HG03097 (cell line): Measurements from ENCODE around the gene PSMD5.

Experiments
- ATAC-seq: cut with Tn5 transposase; IDR thresholded peaks from one replicate; pipeline ENCODE4 v1.9.1; 2021; ENCODE audit not compliant: unreplicated experiment, low FRiP score

The PSMD5 gene

GRCh38 chr9:120857481-120857880 is 14.8 kb upstream of the PSMD5 start:
- no peak for ATAC-seq

- no peak for ATAC-seq
Observed at GRCh38 chr9:120856700-120857099, 14.0 kb upstream of the PSMD5 start.

- ATAC-seq: no peak
Observed at GRCh38 chr9:120855827-120856670, 13.3 kb upstream of the PSMD5 start.

GRCh38 chr9:120854596-120855327 is 12.0 kb upstream of the PSMD5 start:
- ATAC-seq: no peak

- no peak for ATAC-seq
Observed at GRCh38 chr9:120853198-120853597, 10.5 kb upstream of the PSMD5 start.

GRCh38 chr9:120852240-120853010 is 9.7 kb upstream of the PSMD5 start:
- no peak for ATAC-seq

GRCh38 chr9:120851449-120851848 is 8.7 kb upstream of the PSMD5 start:
- no peak for ATAC-seq

GRCh38 chr9:120850315-120850714 is 7.6 kb upstream of the PSMD5 start:
- ATAC-seq: no peak

GRCh38 chr9:120846906-120847305 is 4.2 kb upstream of the PSMD5 start:
- ATAC-seq: no peak

GRCh38 chr9:120846251-120846889 is 3.6 kb upstream of the PSMD5 start:
- ATAC-seq: no peak

- no peak for ATAC-seq
Observed at GRCh38 chr9:120845255-120845654, 2.5 kb upstream of the PSMD5 start.

GRCh38 chr9:120841930-120842684 is 615 bp downstream of the PSMD5 start:
- ATAC-seq: peak; percentile 2

- ATAC-seq: no peak
Observed at GRCh38 chr9:120839146-120839545, 3.6 kb downstream of the PSMD5 start.

GRCh38 chr9:120837921-120838320 is 4.8 kb downstream of the PSMD5 start:
- no peak for ATAC-seq

- no peak for ATAC-seq
Observed at GRCh38 chr9:120833325-120833724, 9.4 kb downstream of the PSMD5 start.

- ATAC-seq: no peak
Observed at GRCh38 chr9:120832807-120833206, 9.9 kb downstream of the PSMD5 start.

GRCh38 chr9:120830865-120831264 is 11.9 kb downstream of the PSMD5 start:
- no peak for ATAC-seq

- no peak for ATAC-seq
Observed at GRCh38 chr9:120830151-120830550, 12.6 kb downstream of the PSMD5 start.

GRCh38 chr9:120829650-120830049 is 13.1 kb downstream of the PSMD5 start:
- ATAC-seq: no peak

GRCh38 chr9:120820095-120820494 is 22.6 kb downstream of the PSMD5 start:
- no peak for ATAC-seq
